Left ventricle myocardium inferior (tissue), 1 donor: ENCODE measurements around the gene PIH1D1. TPM values are rescaled to one million over a fixed set of nuclear protein-coding genes. Genes with fewer than 3 reads are reported as not detected.

Source experiments
- DNase-seq: peaks from one replicate; pipeline ENCODE4 v3.0.0-alpha.2; 2020
- H3K27ac ChIP-seq: fragments of 200-600 bp; replicated peaks from 2 replicates; pipeline ENCODE4 v1.8.0; 2021
- H3K27me3 ChIP-seq: fragments of 200-600 bp; 2 replicates; pipeline ENCODE4 v1.8.0; 2021; ENCODE audit warnings: low read depth
- H3K36me3 ChIP-seq: fragments of 200-600 bp; 2 replicates; pipeline ENCODE4 v1.8.0; 2021
- H3K4me1 ChIP-seq: fragments of 200-600 bp; 2 replicates; pipeline ENCODE4 v1.8.0; 2021
- H3K4me3 ChIP-seq: fragments of 200-600 bp; 2 replicates; pipeline ENCODE4 v1.8.0; 2021; ENCODE audit warnings: mild to moderate bottlenecking, moderate library complexity
- H3K9me3 ChIP-seq: fragments of 200-600 bp; replicated peaks from 2 replicates; pipeline ENCODE4 v1.8.0; 2021
- CTCF ChIP-seq: fragments of 200-600 bp; IDR thresholded peaks from 2 replicates; pipeline ENCODE4 v1.8.0; 2021; ENCODE audit warnings: antibody characterized with exemption, mild to moderate bottlenecking, borderline replicate concordance
- intact Hi-C: fragments of 100-400 bp; cut with micrococcal nuclease; formaldehyde crosslinking; loops from one replicate; pipeline ENCODE4 v1.11.0; 2022
- total RNA-seq: library from RNA; stranded (reverse); fragmentation: NEBNext Ultra II Directional; extraction: Animal tissue kit (Norgen Biotek cat#: 25700); gene quantifications from one replicate; pipeline ENCODE4 v1.2.1, GENCODE V29; 2021
- donor health status: DM: no; HTN: yes; CAD: no; lungs with severe emphysema.

The PIH1D1 gene
- total RNA-seq, 1 donor from 2014 or later = 24.7 TPM

- no peak for DNase-seq
- no peak overlapping the region for H3K27ac ChIP-seq
- no peaks in the 10 kb centered on the region for H3K4me1 ChIP-seq
- intact Hi-C loops = no loop called here
- H3K4me3 ChIP-seq = no peak overlapping the region
- no peaks in the 10 kb centered on the region for H3K36me3 ChIP-seq
- H3K27me3 ChIP-seq = peaks cover 59% of the 10 kb centered on the region
- H3K9me3 ChIP-seq = no peaks in the 10 kb centered on the region
- TF ChIP-seq CTCF = no peak
Observed at GRCh38 chr19:49411681-49412326, 39.8 kb downstream of the PIH1D1 start.

- Histone ChIP-seq H3K9me3 (no peaks in the 10 kb centered on the region), H3K4me1 (no peaks in the 10 kb centered on the region), H3K36me3 (no peaks in the 10 kb centered on the region), H3K27ac (no peak overlapping the region), H3K27me3 (peaks cover 51% of the 10 kb centered on the region), H3K4me3 (no peak overlapping the region)
- no peak for TF ChIP-seq CTCF
- intact Hi-C loops = no loop called here
- no peak for DNase-seq
Observed at GRCh38 chr19:49409441-49410029, 42.1 kb downstream of the PIH1D1 start.

DNA sequence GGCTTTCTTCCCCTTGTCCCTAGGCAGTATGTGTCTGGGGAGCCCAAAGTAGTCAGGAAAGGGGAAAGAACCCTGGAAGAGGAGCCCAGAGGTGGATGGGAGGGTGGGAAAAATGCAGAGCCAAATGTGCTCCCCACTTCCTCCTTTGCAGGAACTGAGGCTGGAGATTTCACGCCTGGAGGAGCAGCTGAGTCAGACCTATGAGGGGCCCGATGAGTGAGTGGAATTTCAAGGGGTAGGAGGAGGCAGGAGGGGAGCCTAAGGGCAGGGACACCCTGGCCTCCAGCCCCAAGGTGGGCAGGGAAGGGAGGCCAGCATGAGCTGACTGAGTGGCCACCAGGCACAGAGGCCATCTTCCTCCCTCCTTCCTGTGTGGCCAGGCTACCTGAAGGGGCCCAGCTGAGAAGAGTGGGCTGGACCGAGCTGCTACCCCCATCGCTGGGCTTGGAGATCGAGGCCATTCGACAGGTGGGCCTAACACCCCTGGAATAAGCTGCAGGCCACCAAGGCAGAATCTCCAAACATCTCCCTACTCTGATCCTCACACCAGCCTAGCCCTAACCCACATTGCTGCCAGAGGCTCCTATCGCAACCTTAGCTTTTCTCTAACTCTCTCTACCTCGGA, 42.7 kb downstream of the PIH1D1 start:
- Histone ChIP-seq H3K27ac (no peak overlapping the region), H3K9me3 (no peaks in the 10 kb centered on the region), H3K4me1 (no peaks in the 10 kb centered on the region), H3K4me3 (no peak overlapping the region), H3K27me3 (peaks cover 45% of the 10 kb centered on the region), H3K36me3 (no peaks in the 10 kb centered on the region)
- intact Hi-C loops = no loop called here
- no peak for TF ChIP-seq CTCF
- no peak for DNase-seq

DNA sequence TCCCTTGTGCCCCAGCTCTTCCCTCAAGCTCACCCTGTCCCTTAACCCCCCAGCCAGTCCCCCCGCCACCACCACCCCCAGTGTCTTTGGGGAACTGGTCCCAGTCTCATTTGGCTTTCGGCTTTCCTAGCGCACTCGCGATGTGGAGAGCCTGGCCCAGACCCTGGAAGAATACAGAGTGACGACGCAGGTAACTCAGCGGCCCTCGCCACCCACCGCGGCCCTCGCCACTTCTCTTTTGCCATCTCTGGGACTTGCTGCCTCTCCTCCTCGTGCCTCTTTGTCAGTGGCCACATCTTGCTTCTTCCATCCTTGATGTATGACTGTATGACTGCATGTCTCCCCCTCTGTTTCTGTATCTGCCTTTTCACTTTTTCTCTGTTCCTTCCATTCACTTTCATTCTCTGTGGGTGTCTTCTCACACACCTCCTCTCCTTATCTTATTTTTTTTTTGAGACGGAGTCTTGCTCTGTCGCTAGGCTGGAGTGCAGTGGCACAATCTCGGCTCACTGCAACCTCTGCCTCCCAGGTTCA, 44.1 kb downstream of the PIH1D1 start:
- intact Hi-C loops = no loop called here
- Histone ChIP-seq H3K36me3 (no peaks in the 10 kb centered on the region), H3K27ac (no peak overlapping the region), H3K4me1 (no peaks in the 10 kb centered on the region), H3K27me3 (peaks cover 32% of the 10 kb centered on the region), H3K4me3 (no peak overlapping the region), H3K9me3 (no peaks in the 10 kb centered on the region)
- no peak for DNase-seq
- TF ChIP-seq CTCF = no peak

- no peak for DNase-seq
- no peak for TF ChIP-seq CTCF
- intact Hi-C loops = no loop called here
- Histone ChIP-seq H3K4me3 (no peak overlapping the region), H3K4me1 (no peaks in the 10 kb centered on the region), H3K27me3 (peaks cover 32% of the 10 kb centered on the region), H3K27ac (no peak overlapping the region), H3K36me3 (no peaks in the 10 kb centered on the region), H3K9me3 (no peaks in the 10 kb centered on the region)
Observed at GRCh38 chr19:49407079-49407478, 44.5 kb downstream of the PIH1D1 start.
